Activated T-helper 1 cell treated with Interleukin-2 at 50 U/mL for 16 hours (primary cell): ENCODE measurements around the gene OVCA2.

Source experiments
- DNase-seq: peaks from one replicate; pipeline ENCODE4 v3.0.0-alpha.2; 2020; ENCODE audit warnings: low read depth

Gene OVCA2

GRCh38 chr17:2087597-2088211 lies 45.9 kb downstream of the OVCA2 start:
- no peak for DNase-seq

GRCh38 chr17:2089021-2089422 lies 47.2 kb downstream of the OVCA2 start:
- no peak for DNase-seq

GRCh38 chr17:2090210-2090641 lies 48.4 kb downstream of the OVCA2 start:
- DNase-seq = no peak

- no peak for DNase-seq
Measured at GRCh38 chr17:2090804-2091534, 49.1 kb downstream of the OVCA2 start.

GRCh38 chr17:2092253-2092652 lies 50.4 kb downstream of the OVCA2 start:
- DNase-seq = no peak
